GM12864 (cell line): ENCODE data around the gene MKNK1.

ENCODE experiments used
- DNase-seq: peaks from one replicate; pipeline ENCODE4 v3.0.0-alpha.2; 2011; ENCODE audit warnings: low read depth
- H3K4me3 ChIP-seq: 2 replicates; pipeline ENCODE4 v1.5.1; 2011; ENCODE audit warnings: mild to moderate bottlenecking, low read depth, low read length, control low read depth
- CTCF ChIP-seq: IDR thresholded peaks from 2 replicates; pipeline ENCODE4 v1.5.1; 2011; ENCODE audit warnings: low read depth, mild to moderate bottlenecking, moderate library complexity, low read length, control low read depth, inconsistent platforms; ENCODE audit errors: missing control alignments

The MKNK1 gene

GRCh38 chr1:46575778-46576177, 28.3 kb downstream of the MKNK1 start:
- no peak overlapping the region for H3K4me3 ChIP-seq
- no peak for DNase-seq
- no peak for TF ChIP-seq CTCF

- no peak for TF ChIP-seq CTCF
- H3K4me3 ChIP-seq, result no peak overlapping the region
- no peak for DNase-seq
Measured at GRCh38 chr1:46575300-46575699, 28.8 kb downstream of the MKNK1 start.

- no peak for DNase-seq
- no peak overlapping the region for H3K4me3 ChIP-seq
- no peak for TF ChIP-seq CTCF
Measured at GRCh38 chr1:46571691-46572225, 32.3 kb downstream of the MKNK1 start.

- no peak for TF ChIP-seq CTCF
- DNase-seq, result no peak
- no peak overlapping the region for H3K4me3 ChIP-seq
Measured at GRCh38 chr1:46569884-46570725, 34.0 kb downstream of the MKNK1 start.

- TF ChIP-seq CTCF, result no peak
- H3K4me3 ChIP-seq, result no peak overlapping the region
- no peak for DNase-seq
Measured at GRCh38 chr1:46569116-46569515, 35.0 kb downstream of the MKNK1 start.

GRCh38 chr1:46568461-46568891, 35.6 kb downstream of the MKNK1 start:
- no peak overlapping the region for H3K4me3 ChIP-seq
- TF ChIP-seq CTCF, result no peak
- DNase-seq, result no peak
